MM.1S (cell line): Measurements from ENCODE around the gene CERS2.

ENCODE experiments used
- EZH2 ChIP-seq: fragments of 300-600 bp; sonication (generic); optimal IDR thresholded peaks from 2 replicates; pipeline ENCODE3; 2017; ENCODE audit warnings: low read depth, mild to moderate bottlenecking, antibody characterized with exemption, low read length, mixed read lengths
- TF ChIP-seq, protein P1 (sequence below): fragments of 300-600 bp; sonication (generic); IDR thresholded peaks from 2 replicates; pipeline ENCODE4 v1.5.1; 2016; ENCODE audit warnings: antibody characterized with exemption, low read length, mixed read lengths

DNA sequence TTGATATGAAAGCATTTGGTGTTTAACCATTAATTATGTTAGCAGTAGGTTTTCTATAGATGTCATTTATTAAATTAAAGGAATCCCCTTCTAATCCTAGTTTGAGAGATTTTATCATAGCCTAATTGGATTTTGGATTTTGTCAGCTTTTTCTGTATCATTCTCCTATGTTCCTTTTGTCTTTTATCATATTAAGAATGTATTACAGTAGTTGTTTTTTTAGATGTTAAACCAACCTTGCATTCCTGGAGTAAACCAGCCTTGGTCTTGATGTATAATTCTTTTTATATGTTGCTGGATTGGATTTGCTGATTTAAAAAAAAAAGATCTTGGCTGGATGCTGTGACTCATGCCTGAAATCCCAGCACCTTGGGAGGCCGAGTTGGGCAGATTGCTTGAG is 42.9 kb downstream of the CERS2 start:
- no peak for TF ChIP-seq EZH2
- TF ChIP-seq, protein P1, sequence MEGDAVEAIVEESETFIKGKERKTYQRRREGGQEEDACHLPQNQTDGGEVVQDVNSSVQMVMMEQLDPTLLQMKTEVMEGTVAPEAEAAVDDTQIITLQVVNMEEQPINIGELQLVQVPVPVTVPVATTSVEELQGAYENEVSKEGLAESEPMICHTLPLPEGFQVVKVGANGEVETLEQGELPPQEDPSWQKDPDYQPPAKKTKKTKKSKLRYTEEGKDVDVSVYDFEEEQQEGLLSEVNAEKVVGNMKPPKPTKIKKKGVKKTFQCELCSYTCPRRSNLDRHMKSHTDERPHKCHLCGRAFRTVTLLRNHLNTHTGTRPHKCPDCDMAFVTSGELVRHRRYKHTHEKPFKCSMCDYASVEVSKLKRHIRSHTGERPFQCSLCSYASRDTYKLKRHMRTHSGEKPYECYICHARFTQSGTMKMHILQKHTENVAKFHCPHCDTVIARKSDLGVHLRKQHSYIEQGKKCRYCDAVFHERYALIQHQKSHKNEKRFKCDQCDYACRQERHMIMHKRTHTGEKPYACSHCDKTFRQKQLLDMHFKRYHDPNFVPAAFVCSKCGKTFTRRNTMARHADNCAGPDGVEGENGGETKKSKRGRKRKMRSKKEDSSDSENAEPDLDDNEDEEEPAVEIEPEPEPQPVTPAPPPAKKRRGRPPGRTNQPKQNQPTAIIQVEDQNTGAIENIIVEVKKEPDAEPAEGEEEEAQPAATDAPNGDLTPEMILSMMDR, result no peak
